ENCODE results near the gene ACTL6A. TPM values are rescaled to one million over a fixed set of nuclear protein-coding genes. Genes with fewer than 3 reads are reported as not detected.
"Not testable (repeated sequence)": the region's sequence is repeated elsewhere in the genome, so short reads cannot be mapped to it uniquely, and the experiment has no call there.

The ACTL6A gene
- total RNA-seq, result 43.5 to 45.2 TPM (median 44.2 TPM) in 3 replicates

- peaks cover 15% of the 10 kb centered on the region for H3K4me1 Mint-ChIP-seq
- no peaks in the 10 kb centered on the region for H3K9me3 Mint-ChIP-seq
- peak within 1 kb of the TSS; percentile 99 for H3K27ac Mint-ChIP-seq
- peak; percentile 99 for DNase-seq (ENCODE audit: low spot score in 2 of 2, unreplicated experiment in 2 of 2)
- H3K27me3 Mint-ChIP-seq (ENCODE audit: low read depth), result no peaks in the 10 kb centered on the region
- no peaks in the 10 kb centered on the region for H3K36me3 Mint-ChIP-seq
- TF ChIP-seq CTCF (IDR thresholded peaks at IDR 0.05; ENCODE audit: unreplicated experiment), result no peak
- H3K4me3 Mint-ChIP-seq, result peak within 1 kb of the TSS; percentile 99
These were observed at the start of gene ACTL6A for GRCh38 chr3:179562591-179563270. Gene ACTL6A (plus strand): TSS chr3:179562926. CDS start chr3:179563093, 167 bp downstream.

- H3K36me3 Mint-ChIP-seq, result no peaks in the 10 kb centered on the region
- H3K27ac Mint-ChIP-seq, result no peak overlapping the region
- peaks cover 10% of the 10 kb centered on the region for H3K27me3 Mint-ChIP-seq (ENCODE audit: low read depth)
- H3K4me1 Mint-ChIP-seq, result no peaks in the 10 kb centered on the region
- H3K4me3 Mint-ChIP-seq, result no peak overlapping the region
- DNase-seq (ENCODE audit: low spot score in 2 of 2, unreplicated experiment in 2 of 2), result no peak
- TF ChIP-seq CTCF (IDR thresholded peaks at IDR 0.05; ENCODE audit: unreplicated experiment), result no peak
- H3K9me3 Mint-ChIP-seq, result peaks cover 6% of the 10 kb centered on the region
These were observed 48.9 kb upstream of the ACTL6A start for GRCh38 chr3:179513862-179514261.

- not testable (repeated sequence) for H3K9me3 Mint-ChIP-seq; H3K27me3 Mint-ChIP-seq (ENCODE audit: low read depth); H3K4me3 Mint-ChIP-seq; H3K27ac Mint-ChIP-seq; H3K36me3 Mint-ChIP-seq; DNase-seq (ENCODE audit: low spot score in 2 of 2, unreplicated experiment in 2 of 2); H3K4me1 Mint-ChIP-seq
These were observed 46.1 kb upstream of the ACTL6A start for GRCh38 chr3:179516461-179517251.

GRCh38 chr3:179526482-179526881 lies 36.2 kb upstream of the ACTL6A start:
- TF ChIP-seq CTCF (IDR thresholded peaks at IDR 0.05; ENCODE audit: unreplicated experiment), result no peak
- no peak for DNase-seq (ENCODE audit: low spot score in 2 of 2, unreplicated experiment in 2 of 2)
- Mint-ChIP-seq H3K27ac (peak overlapping the region; percentile 97), H3K9me3 (no peaks in the 10 kb centered on the region), H3K27me3 (ENCODE audit: low read depth) (no peaks in the 10 kb centered on the region), H3K4me1 (peaks cover 31% of the 10 kb centered on the region), H3K36me3 (no peaks in the 10 kb centered on the region), H3K4me3 (peak overlapping the region; percentile 63)

GRCh38 chr3:179526989-179527391 lies 35.7 kb upstream of the ACTL6A start:
- Mint-ChIP-seq H3K9me3 (no peaks in the 10 kb centered on the region), H3K27me3 (ENCODE audit: low read depth) (no peaks in the 10 kb centered on the region), H3K4me3 (peak overlapping the region; percentile 63), H3K4me1 (peaks cover 31% of the 10 kb centered on the region), H3K27ac (peak overlapping the region; percentile 97), H3K36me3 (no peaks in the 10 kb centered on the region)
- no peak for TF ChIP-seq CTCF (IDR thresholded peaks at IDR 0.05; ENCODE audit: unreplicated experiment)
- peak in 1 of 2 experiments; percentile 46 for DNase-seq (ENCODE audit: low spot score in 2 of 2, unreplicated experiment in 2 of 2)

GRCh38 chr3:179528772-179529171 lies 34.0 kb upstream of the ACTL6A start:
- Mint-ChIP-seq H3K4me3 (no peak overlapping the region), H3K27me3 (ENCODE audit: low read depth) (peaks cover 1% of the 10 kb centered on the region), H3K36me3 (no peaks in the 10 kb centered on the region), H3K9me3 (no peaks in the 10 kb centered on the region), H3K27ac (no peak overlapping the region), H3K4me1 (peaks cover 31% of the 10 kb centered on the region)
- DNase-seq (ENCODE audit: low spot score in 2 of 2, unreplicated experiment in 2 of 2), result no peak
- no peak for TF ChIP-seq CTCF (IDR thresholded peaks at IDR 0.05; ENCODE audit: unreplicated experiment)

Measured in mesothelial cell of epicardium (in vitro differentiated cells).